H1 (cell line): ENCODE data around the gene HS6ST2. TPM values are rescaled to one million over a fixed set of nuclear protein-coding genes. Genes with fewer than 3 reads are reported as not detected.

Experiments
- CTCF ChIA-PET: fragments of 300-600 bp; sonication (Branson Sonifier 250); formaldehyde crosslinking; loops from one replicate; lab custom pipeline; 2021; ENCODE audit not compliant: partially characterized antibody; lab: Charles Lee
- POLR2A ChIA-PET: fragments of 300-600 bp; sonication (Branson Sonifier 250); formaldehyde crosslinking; loops from one replicate; lab custom pipeline; 2021; ENCODE audit warnings: inconsistent platforms; ENCODE audit not compliant: partially characterized antibody; lab: Charles Lee
- DNase-seq, 2 experiments: peaks; one replicate each; pipeline versions ENCODE4 v3.0.0 to v3.0.0-alpha.2; 2010 to 2022; ENCODE audit warnings: low spot score in 2 of 2, low read depth in 1 of 2, mixed read lengths in 1 of 2
- FAIRE-seq: peaks from 2 replicates; lab custom pipeline; 2011; peaks lifted over from hg19 to GRCh38; lab: Jason Lieb, UNC
- H2AFZ ChIP-seq: 2 replicates; pipeline ENCODE4 v1.8.1; 2012; ENCODE audit warnings: low read length, inconsistent platforms
- H2AK5ac ChIP-seq: 2 replicates; pipeline ENCODE4 v1.6.1; 2013; ENCODE audit warnings: low read depth, low read length
- H2BK120ac ChIP-seq: replicated peaks from 2 replicates; pipeline ENCODE3; 2013; ENCODE audit warnings: low read depth, low read length, inconsistent platforms
- H2BK12ac ChIP-seq: 2 replicates; pipeline ENCODE4 v1.6.1; 2013; ENCODE audit warnings: low read depth, low read length
- H2BK15ac ChIP-seq: 2 replicates; pipeline ENCODE4 v1.6.1; 2013; ENCODE audit warnings: low read length
- H2BK20ac ChIP-seq: 2 replicates; pipeline ENCODE4 v1.6.1; 2013; ENCODE audit warnings: low read length
- H2BK5ac ChIP-seq: 2 replicates; pipeline ENCODE4 v1.6.1; 2013; ENCODE audit warnings: low read depth, low read length
- H3K14ac ChIP-seq: 2 replicates; pipeline ENCODE4 v1.6.1; 2013; ENCODE audit warnings: inconsistent platforms; ENCODE audit not compliant: insufficient read length
- H3K18ac ChIP-seq: 2 replicates; pipeline ENCODE4 v1.6.1; 2013; ENCODE audit warnings: low read length; ENCODE audit errors: extremely low read depth
- H3K23ac ChIP-seq: 2 replicates; pipeline ENCODE4 v1.6.1; 2013; ENCODE audit warnings: inconsistent platforms; ENCODE audit not compliant: insufficient read length
- H3K23me2 ChIP-seq: 2 replicates; pipeline ENCODE4 v1.6.1; 2013; ENCODE audit warnings: low read depth, low read length
- H3K27ac ChIP-seq: 2 replicates; pipeline ENCODE4 v1.6.1; 2011; ENCODE audit warnings: low read depth, low read length, inconsistent platforms
- H3K27me3 ChIP-seq, 4 experiments: replicated peaks in 1 of 4; 1 replicate in 1 of 4; 2 replicates in 3 of 4; pipeline versions ENCODE4 v1.6.1 to v1.8.1; 2011 to 2013; ENCODE audit warnings: low read length in 3 of 4, mild to moderate bottlenecking in 3 of 4, inconsistent platforms in 2 of 4, mixed read lengths in 2 of 4, moderate library complexity in 1 of 4; ENCODE audit not compliant: control insufficient read depth in 3 of 4, insufficient read depth in 3 of 4; ENCODE audit errors: extremely low read depth in 1 of 4
- H3K36me3 ChIP-seq, 4 experiments: 2 replicates each; pipeline versions ENCODE4 v1.6.1 to v1.8.1; 2011 to 2013; ENCODE audit warnings: mild to moderate bottlenecking in 4 of 4, low read length in 3 of 4, moderate library complexity in 2 of 4, control low read depth in 1 of 4, inconsistent platforms in 1 of 4; ENCODE audit not compliant: insufficient read depth in 4 of 4, control insufficient read depth in 2 of 4
- H3K4ac ChIP-seq: replicated peaks from 2 replicates; pipeline ENCODE3; 2013; ENCODE audit warnings: low read length, low read depth, mixed read lengths, inconsistent platforms; ENCODE audit not compliant: insufficient read length
- H3K4me1 ChIP-seq, 4 experiments: replicated peaks in 1 of 4; 1 replicate in 1 of 4; 2 replicates in 3 of 4; pipeline versions ENCODE4 v1.6.1 to v1.8.1; 2011 to 2013; ENCODE audit warnings: low read length in 3 of 4, inconsistent platforms in 2 of 4, mixed read lengths in 1 of 4; ENCODE audit not compliant: insufficient read depth in 4 of 4, control insufficient read depth in 3 of 4
- H3K4me2 ChIP-seq, 2 experiments: 2 replicates each; pipeline versions ENCODE4 v1.6.1 to v1.8.1; 2011 to 2013; ENCODE audit warnings: low read depth in 2 of 2, low read length in 2 of 2, control low read depth in 1 of 2, inconsistent platforms in 1 of 2, mild to moderate bottlenecking in 1 of 2; ENCODE audit not compliant: insufficient read depth in 1 of 2
- H3K4me3 ChIP-seq, 4 experiments: fragments of 200-600, 300-600 bp in 1 of 4; sonication (generic), shearing (Covaris generic), sonication (Bioruptor Twin) in 1 of 4; 2 replicates each; pipeline versions ENCODE4 v1.5.1 to v1.8.1; 2011 to 2016; ENCODE audit warnings: low read length in 4 of 4, low read depth in 3 of 4, control low read depth in 2 of 4, inconsistent platforms in 2 of 4, mild to moderate bottlenecking in 2 of 4, mixed read lengths in 1 of 4, moderate library complexity in 1 of 4; ENCODE audit not compliant: insufficient read depth in 2 of 4; ENCODE audit errors: extremely low read depth in 1 of 4
- H3K56ac ChIP-seq: replicated peaks from 2 replicates; pipeline ENCODE3; 2013; ENCODE audit warnings: low read depth, mild to moderate bottlenecking, mixed read lengths, low read length, inconsistent platforms; ENCODE audit not compliant: insufficient read length
- H3K79me1 ChIP-seq: 2 replicates; pipeline ENCODE4 v1.6.1; 2013; ENCODE audit warnings: low read depth, low read length, control low read depth
- H3K79me2 ChIP-seq, 2 experiments: 2 replicates each; pipeline versions ENCODE4 v1.6.1 to v1.8.1; 2012 to 2013; ENCODE audit warnings: low read length in 2 of 2, mild to moderate bottlenecking in 2 of 2, inconsistent platforms in 1 of 2; ENCODE audit not compliant: insufficient read depth in 2 of 2, control insufficient read depth in 1 of 2
- H3K9ac ChIP-seq, 4 experiments: replicated peaks in 1 of 4; 1 replicate in 1 of 4; 2 replicates in 3 of 4; pipeline versions ENCODE4 v1.6.1 to v1.8.1; 2011 to 2013; ENCODE audit warnings: low read depth in 3 of 4, low read length in 3 of 4, control low read depth in 2 of 4, mild to moderate bottlenecking in 2 of 4, moderate library complexity in 2 of 4, inconsistent platforms in 1 of 4; ENCODE audit errors: extremely low read depth in 1 of 4
- H3K9me3 ChIP-seq, 2 experiments: 2 replicates each; pipeline versions ENCODE4 v1.6.1 to v1.8.1; 2012 to 2013; ENCODE audit warnings: mild to moderate bottlenecking in 2 of 2, moderate library complexity in 2 of 2, control low read depth in 1 of 2, inconsistent platforms in 1 of 2, low read depth in 1 of 2, low read length in 1 of 2, mixed read lengths in 1 of 2; ENCODE audit not compliant: insufficient read depth in 2 of 2
- H4K20me1 ChIP-seq, 2 experiments: replicated peaks in 1 of 2; 2 replicates each; pipeline versions ENCODE3 to v1.8.1; 2011 to 2013; ENCODE audit warnings: inconsistent platforms in 2 of 2, low read length in 2 of 2, mild to moderate bottlenecking in 1 of 2; ENCODE audit not compliant: insufficient read depth in 2 of 2, control insufficient read depth in 1 of 2
- H4K5ac ChIP-seq: 2 replicates; pipeline ENCODE4 v1.6.1; 2013; ENCODE audit warnings: low read length, low read depth, mixed read lengths, inconsistent platforms; ENCODE audit not compliant: insufficient read length
- H4K8ac ChIP-seq: 2 replicates; pipeline ENCODE4 v1.8.0; 2013; ENCODE audit warnings: mild to moderate bottlenecking, moderate library complexity, low read length, inconsistent platforms; ENCODE audit not compliant: insufficient read depth; ENCODE audit errors: extremely low read depth
- H4K91ac ChIP-seq: replicated peaks from 2 replicates; pipeline ENCODE3; 2013; ENCODE audit warnings: low read length, mixed read lengths, inconsistent platforms; ENCODE audit not compliant: insufficient read length
- EZH2 ChIP-seq: fragments of 200-600 bp; sonication (generic); IDR thresholded peaks from 2 replicates; pipeline ENCODE4 v1.7.1; 2012; ENCODE audit warnings: low read depth, mild to moderate bottlenecking, moderate library complexity, low read length, inconsistent platforms; ENCODE audit not compliant: severe bottlenecking
- KDM4A ChIP-seq: IDR thresholded peaks from one replicate; pipeline ENCODE4 v1.7.1; 2012; ENCODE audit warnings: low read depth, mild to moderate bottlenecking, moderate library complexity, low read length, inconsistent platforms; ENCODE audit not compliant: severe bottlenecking
- POLR2AphosphoS5 ChIP-seq: IDR thresholded peaks from 2 replicates; pipeline ENCODE4 v1.6.1; 2011; ENCODE audit warnings: low read depth, low read length
- RAD21 ChIP-seq, 2 experiments: IDR thresholded peaks in 1 of 2; conservative IDR thresholded peaks in 1 of 2; 2 replicates each; pipeline ENCODE4 v1.6.1; 2011; ENCODE audit warnings: low read depth in 2 of 2, low read length in 2 of 2, improper control_type of control experiment in 1 of 2, inconsistent platforms in 1 of 2, mild to moderate bottlenecking in 1 of 2, moderate library complexity in 1 of 2
- RNF2 ChIP-seq: fragments of 200-900, 300-1000 bp; sonication (generic); IDR thresholded peaks from 2 replicates; pipeline ENCODE4 v1.7.1; 2016; ENCODE audit warnings: borderline replicate concordance, low read depth, mild to moderate bottlenecking, antibody characterized with exemption, low read length; ENCODE audit not compliant: poor library complexity, severe bottlenecking; ENCODE audit errors: missing control alignments
- RXRA ChIP-seq: IDR thresholded peaks from 2 replicates; pipeline ENCODE4 v1.6.1; 2011; ENCODE audit warnings: low read depth, mild to moderate bottlenecking, low read length, moderate library complexity; ENCODE audit not compliant: insufficient read depth
- SIRT6 ChIP-seq: IDR thresholded peaks from one replicate; pipeline ENCODE4 v1.7.1; 2012; ENCODE audit warnings: low read length, inconsistent platforms
- SP2 ChIP-seq: IDR thresholded peaks from 2 replicates; pipeline ENCODE4 v1.6.1; 2012; ENCODE audit warnings: mild to moderate bottlenecking, low read length, inconsistent platforms
- SP4 ChIP-seq: IDR thresholded peaks from 2 replicates; pipeline ENCODE4 v1.6.1; 2012; ENCODE audit warnings: low read length, inconsistent platforms
- WGBS, 2 experiments: shearing (Covaris generic) in 1 of 2; methylation state at CpG; one replicate each; pipeline versions ENCODE4 v1.1.6 to v1.1.7; 2013 to 2015; ENCODE audit warnings: low lambda C conversion rate in 2 of 2, mixed read lengths in 2 of 2, inconsistent platforms in 1 of 2, low coverage in 1 of 2, missing lambda C conversion rate in 1 of 2; ENCODE audit not compliant: insufficient replicate concordance in 2 of 2, insufficient coverage in 1 of 2, insufficient read length in 1 of 2; ENCODE audit errors: extremely low coverage in 1 of 2, missing lambda C conversion rate in 1 of 2; 5-methylcytosine and 5-hydroxymethylcytosine counted together
- polyA plus RNA-seq, 7 experiments: library from polyadenylated mRNA; depleted of rRNA in 3 of 7; stranded (reverse) in 5 of 7; unstranded in 2 of 7; fragments of >200 nt in 5 of 7; fragments of 200-250 nt in 2 of 7; gene quantifications; 1 replicate in 5 of 7; 2 replicates in 1 of 7; 4 replicates in 1 of 7; pipeline versions ENCODE4 v1.2.1 to v1.2.3, GENCODE V29; 2011 to 2013; ENCODE audit warnings: missing spikeins in 2 of 7, mixed read lengths in 2 of 7
- total RNA-seq: library from RNA; stranded (reverse); fragmentation: NEBNext Ultra II Directional; extraction: Animal tissue kit (Norgen Biotek cat#: 25700); gene quantifications from 2 replicates; pipeline ENCODE4 v1.2.1, GENCODE V29; 2021
- TF ChIP-seq, protein P1 (sequence below): IDR thresholded peaks from 2 replicates; pipeline ENCODE4 v1.6.1; 2011; ENCODE audit warnings: low read length, improper control_type of control experiment

Gene HS6ST2
- total and polyA plus RNA-seq, 2 of the 8 experiments (the other 6 are each of a cell fraction or from before 2014, with no cell fraction given) = 3.9 TPM

DNA sequence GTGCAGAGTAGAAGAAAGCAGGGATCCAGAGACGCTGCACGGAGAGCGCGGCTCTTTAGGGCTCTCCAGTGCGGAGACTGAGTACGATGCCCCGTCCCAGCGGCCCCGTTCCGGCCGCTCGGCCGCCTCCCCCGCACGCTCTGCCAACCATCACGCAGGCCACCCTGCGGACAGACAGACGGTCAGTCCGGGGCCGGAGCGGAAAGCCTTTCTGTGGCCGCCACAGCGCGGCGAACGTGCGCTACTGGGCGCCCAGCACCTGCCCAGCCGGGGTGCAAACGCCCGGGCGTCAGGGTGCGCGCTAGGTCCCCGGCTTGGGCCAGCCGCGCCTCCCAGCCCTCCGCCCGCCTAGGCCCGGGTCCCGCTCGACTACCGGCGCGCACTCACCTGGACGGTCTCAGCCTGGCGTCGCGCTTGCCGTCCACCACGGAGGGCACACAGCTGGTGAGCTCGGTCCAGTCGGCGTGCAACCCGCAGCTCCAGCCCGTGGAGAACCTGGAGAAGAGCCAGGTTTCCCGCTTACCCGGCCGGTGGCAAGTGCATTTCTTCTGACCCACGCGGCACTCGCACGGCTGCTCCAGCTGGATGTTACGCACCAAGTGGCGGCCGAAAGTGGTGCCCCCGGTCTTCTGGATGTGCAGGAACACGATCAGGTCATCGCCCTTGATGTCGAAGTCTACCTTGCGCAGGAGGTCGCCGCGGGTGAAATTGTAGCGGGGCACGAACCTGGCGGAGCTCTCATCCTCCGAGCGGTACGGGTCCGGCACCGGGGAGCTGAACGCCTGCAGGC is 1.8 kb downstream of the HS6ST2 start:
- peak overlapping the region; percentile 82 to 92 for H3K4me2 ChIP-seq
- H3K36me3 ChIP-seq = no peaks in the 10 kb centered on the region
- H3K27me3 ChIP-seq = peaks cover 23 to 49% (median 46%) of the 10 kb centered on the region in 4 experiments
- DNase-seq (peak in 1 of 2 experiments; percentile 55), FAIRE-seq (no peak)
- H2BK120ac ChIP-seq = no peak overlapping the region
- H3K14ac ChIP-seq = no peak overlapping the region
- H2BK12ac ChIP-seq = no peak overlapping the region
- H4K91ac ChIP-seq = no peak overlapping the region
- peaks cover 3 to 13% (median 7%) of the 10 kb centered on the region in 4 experiments; a peak in 6 of 7 replicates for H3K4me1 ChIP-seq
- peak overlapping the region; percentile 47 to 67 (median 56) for H3K4me3 ChIP-seq
- H2BK5ac ChIP-seq = no peak overlapping the region
- H3K23me2 ChIP-seq = peaks cover 18% of the 10 kb centered on the region; the same call in 1 of the 2 replicates
- no peak overlapping the region for H2AFZ ChIP-seq
- peak overlapping the region; percentile 51; the same call in 1 of the 2 replicates for H4K8ac ChIP-seq
- no peak overlapping the region for H4K5ac ChIP-seq
- H3K79me1 ChIP-seq = no peaks in the 10 kb centered on the region
- H2BK15ac ChIP-seq = no peak overlapping the region
- H3K56ac ChIP-seq = no peak overlapping the region
- H2AK5ac ChIP-seq = no peak overlapping the region
- H2BK20ac ChIP-seq = no peak overlapping the region
- ChIA-PET CTCF (interaction anchor here (0.7 to 2.0 kb wide), 5 partner anchors 8 to 216 kb away, joined by 3 to 10 read pairs (median 7); no protein-coding TSS in a partner anchor), POLR2A (no interaction called here)
- no peak overlapping the region for H3K27ac ChIP-seq
- no peaks in the 10 kb centered on the region for H3K9me3 ChIP-seq
- WGBS, 2 experiments = 2% methylated on average over 28 of the region's 83 CpGs; no CpG with 5 or more reads in 1 of the 2 experiments
- no peaks in the 10 kb centered on the region for H4K20me1 ChIP-seq
- H3K9ac ChIP-seq = peak overlapping the region in 1 of 4 experiments; percentile 22; a peak in 1 of 7 replicates
- no peak overlapping the region for H3K4ac ChIP-seq
- no peak overlapping the region; the same call in 1 of the 2 replicates for H3K18ac ChIP-seq
- no peak overlapping the region for H3K23ac ChIP-seq
- no peaks in the 10 kb centered on the region for H3K79me2 ChIP-seq
- TF ChIP-seq SIRT6 (no peak), RNF2 (peak; percentile 74), SP4 (no peak), KDM4A (peak; percentile 70), EZH2 (peak; percentile 68), RXRA (no peak), SP2 (no peak), POLR2AphosphoS5 (no peak), RAD21 (IDR thresholded peaks at IDR 0.05 in 1 of 2, conservative IDR thresholded peaks at IDR 0.05 in 1 of 2; ENCODE audit: low read depth in 2 of 2, low read length in 2 of 2) (no peak)
- TF ChIP-seq, protein P1, sequence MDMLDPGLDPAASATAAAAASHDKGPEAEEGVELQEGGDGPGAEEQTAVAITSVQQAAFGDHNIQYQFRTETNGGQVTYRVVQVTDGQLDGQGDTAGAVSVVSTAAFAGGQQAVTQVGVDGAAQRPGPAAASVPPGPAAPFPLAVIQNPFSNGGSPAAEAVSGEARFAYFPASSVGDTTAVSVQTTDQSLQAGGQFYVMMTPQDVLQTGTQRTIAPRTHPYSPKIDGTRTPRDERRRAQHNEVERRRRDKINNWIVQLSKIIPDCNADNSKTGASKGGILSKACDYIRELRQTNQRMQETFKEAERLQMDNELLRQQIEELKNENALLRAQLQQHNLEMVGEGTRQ = no peak
